ENCODE results near the gene MRPL44. TPM values are rescaled to one million over a fixed set of nuclear protein-coding genes. Genes with fewer than 3 reads are reported as not detected.
A peak's percentile ranks its signal among the peaks of the same experiment; 100 is the strongest.

Gene MRPL44
- total and polyA plus RNA-seq, 2 of the 13 experiments (the other 11 are each of a cell fraction or from before 2014, with no cell fraction given), result 38.4 to 78.0 TPM

- no peak for TF ChIP-seq BCLAF1 (IDR thresholded peaks at IDR 0.05)
- peak; percentile 19; the same call in 1 of the 2 replicates for TF ChIP-seq SIX1 (CRISPR knock-in tag; IDR thresholded peaks at IDR 0.05; ENCODE audit: borderline replicate concordance)
- no peak for TF ChIP-seq NR2C2 (CRISPR knock-in tag; IDR thresholded peaks at IDR 0.05; ENCODE audit: borderline replicate concordance)
- TF ChIP-seq FOXO4 (CRISPR knock-in tag; conservative IDR thresholded peaks at IDR 0.05), result no peak
- TF ChIP-seq ATF2 (CRISPR knock-in tag; IDR thresholded peaks at IDR 0.05), result no peak
- no peak for TF ChIP-seq LRRFIP1 (CRISPR knock-in tag; conservative IDR thresholded peaks at IDR 0.05)
- no peak for TF ChIP-seq BRCA1 (CRISPR knock-in tag; IDR thresholded peaks at IDR 0.05)
- TF ChIP-seq AHR (CRISPR knock-in tag; IDR thresholded peaks at IDR 0.05), result no peak
- no peak for TF ChIP-seq ZNF749 (CRISPR knock-in tag; IDR thresholded peaks at IDR 0.05; ENCODE audit: borderline replicate concordance)
- TF ChIP-seq RBFOX2 (IDR thresholded peaks at IDR 0.05; ENCODE audit: low read depth, low read length), result no peak
- no peak for TF ChIP-seq GABPA (IDR thresholded peaks at IDR 0.05; ENCODE audit: low read depth, low read length)
- no peak for TF ChIP-seq GABPA (CRISPR knock-in tag; IDR thresholded peaks at IDR 0.05; ENCODE audit: low read depth)
- no peak for TF ChIP-seq SYNCRIP (IDR thresholded peaks at IDR 0.05; ENCODE audit: insufficient read depth, low read depth, low read length)
- TF ChIP-seq ZNF3 (CRISPR knock-in tag; IDR thresholded peaks at IDR 0.05), result no peak
- TF ChIP-seq ZNF614 (CRISPR knock-in tag; IDR thresholded peaks at IDR 0.05; ENCODE audit: borderline replicate concordance), result 0 out of 2 replicates have a peak, but pooled peaks have one; percentile 38
- no peak for TF ChIP-seq ARID3A (IDR thresholded peaks at IDR 0.05; ENCODE audit: low read depth, low read length)
- no peak for TF ChIP-seq PITX1 (CRISPR knock-in tag; IDR thresholded peaks at IDR 0.05)
- TF ChIP-seq ELF4 (CRISPR knock-in tag; IDR thresholded peaks at IDR 0.05; ENCODE audit: borderline replicate concordance), result no peak
- no peak for TF ChIP-seq SALL1 (CRISPR knock-in tag; IDR thresholded peaks at IDR 0.05)
- TF ChIP-seq MTF2 (CRISPR knock-in tag; IDR thresholded peaks at IDR 0.05; ENCODE audit: borderline replicate concordance), result no peak
- no peak for TF ChIP-seq NCOA1 (CRISPR knock-in tag; IDR thresholded peaks at IDR 0.05)
Measured at GRCh38 chr2:224008702-224009261, 51.5 kb downstream of the MRPL44 start (continued).

Data from HepG2 (cell line).